ENCODE results near the gene ITPRIPL1. TPM values are rescaled to one million over a fixed set of nuclear protein-coding genes. Genes with fewer than 3 reads are reported as not detected.

The ITPRIPL1 gene
- total and polyA plus RNA-seq, 2 of the 8 experiments (the other 6 are each of a cell fraction or from before 2014, with no cell fraction given) = 10.6 to 16.1 TPM

DNA sequence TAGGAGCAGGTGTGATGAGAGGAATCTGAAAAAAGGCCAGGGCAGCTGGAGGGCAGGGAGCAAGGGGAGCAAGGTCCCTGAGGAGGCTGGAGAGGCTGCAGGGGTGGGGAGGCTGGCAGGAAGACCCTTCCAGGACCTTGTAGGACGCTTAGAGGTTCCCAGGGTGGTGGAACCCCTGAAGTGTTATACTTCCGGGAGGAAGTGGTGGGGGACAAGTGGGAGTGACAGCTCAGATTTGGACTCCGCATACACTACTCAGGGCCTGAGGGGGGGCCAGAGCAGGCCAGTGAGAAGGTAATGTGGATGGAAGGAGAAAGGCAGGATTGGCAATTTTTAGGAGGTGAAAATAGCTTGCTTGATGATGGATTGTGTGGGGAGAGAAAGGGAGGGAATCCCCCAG is 8.6 kb downstream of the ITPRIPL1 start:
- no peaks in the 10 kb centered on the region for H4K20me1 ChIP-seq (replicated peaks in 1 of 2; ENCODE audit: control insufficient read depth in 1 of 2, insufficient read depth in 2 of 2, low read length in 2 of 2)
- H3K23me2 ChIP-seq (ENCODE audit: low read depth, low read length) = peaks cover 7% of the 10 kb centered on the region
- H3K27me3 ChIP-seq (replicated peaks in 1 of 4; ENCODE audit: control insufficient read depth in 3 of 4, extremely low read depth in 1 of 4, insufficient read depth in 3 of 4, low read length in 3 of 4) = no peaks in the 10 kb centered on the region
- H3K79me2 ChIP-seq (ENCODE audit: control insufficient read depth in 1 of 2, insufficient read depth in 2 of 2, low read length in 2 of 2) = peaks cover 20 to 26% of the 10 kb centered on the region in 2 experiments
- no peak overlapping the region for H3K4me3 ChIP-seq (ENCODE audit: extremely low read depth in 1 of 4, insufficient read depth in 2 of 4, low read depth in 3 of 4, low read length in 4 of 4)
- H2AFZ ChIP-seq (ENCODE audit: low read length) = no peak overlapping the region
- no peak overlapping the region for H3K18ac ChIP-seq (ENCODE audit: extremely low read depth, low read length)
- H3K4me2 ChIP-seq (ENCODE audit: insufficient read depth in 1 of 2, low read depth in 2 of 2, low read length in 2 of 2) = no peak overlapping the region
- H4K8ac ChIP-seq (ENCODE audit: extremely low read depth, insufficient read depth, low read length) = peak overlapping the region; percentile 15; the same call in 1 of the 2 replicates
- H4K5ac ChIP-seq (ENCODE audit: insufficient read length, low read depth, low read length) = no peak overlapping the region
- WGBS, 2 experiments (ENCODE audit: extremely low coverage in 1 of 2, insufficient coverage in 1 of 2, insufficient read length in 1 of 2, insufficient replicate concordance in 2 of 2, low coverage in 1 of 2, low lambda C conversion rate in 2 of 2, missing lambda C conversion rate in 1 of 2) = 90% methylated on average over 3 of the region's 3 CpGs; no CpG with 5 or more reads in 1 of the 2 experiments
- ChIA-PET POLR2A (ENCODE audit: partially characterized antibody) (interaction anchor here (1.1 to 5.2 kb wide), 4 partner anchors 9 to 29 kb away, joined by 3 to 25 read pairs (median 5); partner anchors contain the start of genes ITPRIPL1 and SNRNP200), CTCF (ENCODE audit: partially characterized antibody) (interaction anchor here (1.4 kb wide), 1 partner anchor 12 kb away, joined by 4 read pairs; no protein-coding TSS in a partner anchor)
- DNase-seq (ENCODE audit: low read depth in 1 of 2, low spot score in 2 of 2) = no peak
- no peak overlapping the region for H2BK12ac ChIP-seq (ENCODE audit: low read depth, low read length)
- H3K36me3 ChIP-seq (ENCODE audit: control insufficient read depth in 2 of 4, insufficient read depth in 4 of 4, low read length in 3 of 4) = no peaks in the 10 kb centered on the region; a peak in 1 of 8 replicates
- TF ChIP-seq HDAC6 (IDR thresholded peaks at IDR 0.05; ENCODE audit: low read depth, low read length) (no peak), ZNF274 (IDR thresholded peaks at IDR 0.05; ENCODE audit: borderline replicate concordance, extremely low read depth, low read length) (no peak), BCL11A (IDR thresholded peaks at IDR 0.05; ENCODE audit: low read depth in 2 of 2, low read length in 2 of 2) (no peak), NRF1 (IDR thresholded peaks at IDR 0.05; ENCODE audit: low read depth, low read length) (no peak)
- no peak overlapping the region for H3K27ac ChIP-seq (ENCODE audit: low read depth, low read length)
- H3K4me1 ChIP-seq (replicated peaks in 1 of 4; ENCODE audit: control insufficient read depth in 3 of 4, insufficient read depth in 4 of 4, low read length in 3 of 4) = peaks cover 2 to 5% (median 3%) of the 10 kb centered on the region in 4 experiments; a peak in 5 of 7 replicates
- H3K4ac ChIP-seq (replicated peaks; ENCODE audit: insufficient read length, low read depth, low read length) = no peak overlapping the region
- no peak overlapping the region for H3K14ac ChIP-seq (ENCODE audit: insufficient read length)
- no peak overlapping the region for H2BK120ac ChIP-seq (replicated peaks; ENCODE audit: low read depth, low read length)
- FAIRE-seq = no peak
- no peak overlapping the region for H2BK15ac ChIP-seq (ENCODE audit: low read length)
- 0 out of 2 replicates have a peak overlapping the region, but pooled peaks have one; percentile 39 for H2AK5ac ChIP-seq (ENCODE audit: low read depth, low read length)
- H2BK5ac ChIP-seq (ENCODE audit: low read depth, low read length) = no peak overlapping the region
- no peak overlapping the region for H3K9ac ChIP-seq (replicated peaks in 1 of 4; ENCODE audit: extremely low read depth in 1 of 4, low read depth in 3 of 4, low read length in 3 of 4)
- no peaks in the 10 kb centered on the region for H3K9me3 ChIP-seq (ENCODE audit: insufficient read depth in 2 of 2, low read depth in 1 of 2, low read length in 1 of 2)
- no peak overlapping the region for H4K91ac ChIP-seq (replicated peaks; ENCODE audit: insufficient read length, low read length)
- no peak overlapping the region for H2BK20ac ChIP-seq (ENCODE audit: low read length)
- peaks cover 9% of the 10 kb centered on the region; the same call in 1 of the 2 replicates for H3K79me1 ChIP-seq (ENCODE audit: low read depth, low read length)
- no peak overlapping the region for H3K56ac ChIP-seq (replicated peaks; ENCODE audit: insufficient read length, low read depth, low read length)
- no peak overlapping the region for H3K23ac ChIP-seq (ENCODE audit: insufficient read length)

Measured in H1 (cell line).